Osteoblast (primary cell): ENCODE results near the gene GSS. TPM values are rescaled to one million over a fixed set of nuclear protein-coding genes. Genes with fewer than 3 reads are reported as not detected.

Experiments
- DNase-seq: peaks from one replicate; pipeline ENCODE4 v3.0.0; 2011; ENCODE audit warnings: low spot score, mixed read lengths; ENCODE audit not compliant: insufficient read length; ENCODE audit errors: missing footprints
- H2AFZ ChIP-seq: 2 replicates; pipeline ENCODE4 v1.6.0; 2011; ENCODE audit warnings: mild to moderate bottlenecking, low read length
- H3K27ac ChIP-seq: 2 replicates; pipeline ENCODE4 v1.5.1; 2011; ENCODE audit warnings: mild to moderate bottlenecking, low read depth, low read length, moderate library complexity
- H3K27me3 ChIP-seq: 2 replicates; pipeline ENCODE4 v1.6.0; 2012; ENCODE audit warnings: mild to moderate bottlenecking, control low read depth, inconsistent platforms, low read length, moderate library complexity; ENCODE audit not compliant: insufficient read depth
- H3K36me3 ChIP-seq: 2 replicates; pipeline ENCODE4 v1.5.1; 2011; ENCODE audit warnings: mild to moderate bottlenecking, low read length, control low read depth, moderate library complexity; ENCODE audit not compliant: insufficient read depth
- H3K4me1 ChIP-seq: 2 replicates; pipeline ENCODE4 v1.5.1; 2011; ENCODE audit warnings: mild to moderate bottlenecking, low read length, control low read depth, moderate library complexity; ENCODE audit not compliant: insufficient read depth
- H3K4me2 ChIP-seq: 2 replicates; pipeline ENCODE4 v1.6.0; 2011; ENCODE audit warnings: mild to moderate bottlenecking, low read length; ENCODE audit not compliant: insufficient read depth
- H3K4me3 ChIP-seq: fragments of 200-600 bp; sonication (generic); 3 replicates; pipeline ENCODE4 v1.5.1; 2012; ENCODE audit warnings: mild to moderate bottlenecking, low read length, inconsistent platforms; ENCODE audit not compliant: insufficient read depth
- H3K79me2 ChIP-seq: 2 replicates; pipeline ENCODE4 v1.6.0; 2012; ENCODE audit warnings: mild to moderate bottlenecking, low read length, control low read depth, inconsistent platforms; ENCODE audit not compliant: insufficient read depth
- H3K9me3 ChIP-seq: 2 replicates; pipeline ENCODE4 v1.5.1; 2011; ENCODE audit warnings: low read depth, low read length, control low read depth
- H4K20me1 ChIP-seq: 2 replicates; pipeline ENCODE4 v1.6.0; 2012; ENCODE audit warnings: mild to moderate bottlenecking, low read length, control low read depth; ENCODE audit not compliant: insufficient read depth
- total RNA-seq: library from RNA; depleted of rRNA; stranded (reverse); fragments of >200 nt; gene quantifications from 2 replicates; pipeline ENCODE4 v1.2.3, GENCODE V29; 2012
- TF ChIP-seq, protein P1 (sequence below): IDR thresholded peaks from 2 replicates; pipeline ENCODE4 v1.5.1; 2011; ENCODE audit warnings: mild to moderate bottlenecking, low read depth, low read length, moderate library complexity; ENCODE audit errors: extremely low read depth

Gene GSS
- total RNA-seq, 1 donor, result 54.6 TPM

DNA sequence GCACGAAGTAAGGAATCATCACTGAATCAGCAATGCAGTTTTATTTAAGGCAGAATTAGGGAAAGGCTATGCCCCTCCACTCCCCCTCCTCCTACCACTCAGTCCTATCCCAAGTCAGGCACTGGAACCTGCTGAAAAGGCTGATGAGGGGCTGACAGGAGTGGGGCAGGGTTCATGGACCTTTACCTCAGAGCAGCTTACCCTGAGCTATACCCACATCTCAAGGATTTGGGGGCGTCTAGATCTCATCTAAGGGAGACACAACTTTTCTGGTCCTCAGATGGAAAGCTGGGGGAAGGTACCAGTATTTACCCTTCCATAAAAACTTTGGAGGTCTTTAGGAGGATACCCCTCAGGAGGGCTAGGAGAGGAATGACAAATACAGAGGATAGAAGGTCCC is 27.2 kb downstream of the GSS start:
- H3K9me3 ChIP-seq, result no peaks in the 10 kb centered on the region
- H3K27ac ChIP-seq, result no peak overlapping the region
- H3K4me3 ChIP-seq, result no peak overlapping the region
- H2AFZ ChIP-seq, result no peak overlapping the region
- peaks cover 84% of the 10 kb centered on the region for H3K36me3 ChIP-seq
- H3K4me2 ChIP-seq, result no peak overlapping the region
- H3K79me2 ChIP-seq, result no peaks in the 10 kb centered on the region
- no peaks in the 10 kb centered on the region for H3K27me3 ChIP-seq
- TF ChIP-seq, protein P1, sequence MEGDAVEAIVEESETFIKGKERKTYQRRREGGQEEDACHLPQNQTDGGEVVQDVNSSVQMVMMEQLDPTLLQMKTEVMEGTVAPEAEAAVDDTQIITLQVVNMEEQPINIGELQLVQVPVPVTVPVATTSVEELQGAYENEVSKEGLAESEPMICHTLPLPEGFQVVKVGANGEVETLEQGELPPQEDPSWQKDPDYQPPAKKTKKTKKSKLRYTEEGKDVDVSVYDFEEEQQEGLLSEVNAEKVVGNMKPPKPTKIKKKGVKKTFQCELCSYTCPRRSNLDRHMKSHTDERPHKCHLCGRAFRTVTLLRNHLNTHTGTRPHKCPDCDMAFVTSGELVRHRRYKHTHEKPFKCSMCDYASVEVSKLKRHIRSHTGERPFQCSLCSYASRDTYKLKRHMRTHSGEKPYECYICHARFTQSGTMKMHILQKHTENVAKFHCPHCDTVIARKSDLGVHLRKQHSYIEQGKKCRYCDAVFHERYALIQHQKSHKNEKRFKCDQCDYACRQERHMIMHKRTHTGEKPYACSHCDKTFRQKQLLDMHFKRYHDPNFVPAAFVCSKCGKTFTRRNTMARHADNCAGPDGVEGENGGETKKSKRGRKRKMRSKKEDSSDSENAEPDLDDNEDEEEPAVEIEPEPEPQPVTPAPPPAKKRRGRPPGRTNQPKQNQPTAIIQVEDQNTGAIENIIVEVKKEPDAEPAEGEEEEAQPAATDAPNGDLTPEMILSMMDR, result no peak
- H3K4me1 ChIP-seq, result peaks cover under 1% of the 10 kb centered on the region
- H4K20me1 ChIP-seq, result no peaks in the 10 kb centered on the region
- DNase-seq, result no peak

DNA sequence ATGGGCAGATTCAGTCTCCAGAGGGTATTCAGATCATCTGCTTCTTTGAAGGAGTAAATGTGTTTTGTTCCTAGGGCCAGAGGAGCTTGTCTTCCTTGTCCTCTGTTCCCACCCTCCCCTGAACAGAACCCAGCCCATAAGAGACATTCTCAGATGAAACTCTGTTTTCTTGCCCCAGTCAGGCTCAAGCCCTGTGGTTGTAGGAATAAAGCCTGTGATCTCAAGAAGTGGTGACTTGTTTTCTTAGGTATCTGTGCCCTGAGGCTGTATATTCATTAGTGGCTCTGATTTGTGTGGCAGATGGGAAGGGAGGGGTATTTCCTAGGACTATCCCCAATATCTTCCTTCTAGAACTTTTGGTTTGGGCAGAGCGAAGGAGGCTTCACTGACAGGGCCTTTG is 27.9 kb downstream of the GSS start:
- Histone ChIP-seq H3K27me3 (no peaks in the 10 kb centered on the region), H3K36me3 (peaks cover 81% of the 10 kb centered on the region), H3K27ac (no peak overlapping the region), H3K9me3 (no peaks in the 10 kb centered on the region), H3K4me1 (peaks cover 7% of the 10 kb centered on the region), H3K4me3 (no peak overlapping the region), H3K4me2 (no peak overlapping the region), H3K79me2 (no peaks in the 10 kb centered on the region), H2AFZ (no peak overlapping the region), H4K20me1 (no peaks in the 10 kb centered on the region)
- TF ChIP-seq, protein P1, result no peak
- no peak for DNase-seq

- Histone ChIP-seq H3K27me3 (no peaks in the 10 kb centered on the region), H3K36me3 (peaks cover 70% of the 10 kb centered on the region), H3K4me1 (peaks cover 15% of the 10 kb centered on the region), H3K27ac (no peak overlapping the region), H2AFZ (no peak overlapping the region), H3K4me2 (no peak overlapping the region), H4K20me1 (peaks cover 5% of the 10 kb centered on the region), H3K79me2 (no peaks in the 10 kb centered on the region), H3K9me3 (no peaks in the 10 kb centered on the region), H3K4me3 (no peak overlapping the region)
- TF ChIP-seq, protein P1, result no peak
- no peak for DNase-seq
Observed at GRCh38 chr20:34926581-34926980, 29.0 kb downstream of the GSS start.

GRCh38 chr20:34925981-34926380 is 29.6 kb downstream of the GSS start:
- no peak for DNase-seq
- peaks cover 6% of the 10 kb centered on the region for H4K20me1 ChIP-seq
- H3K4me2 ChIP-seq, result no peak overlapping the region
- TF ChIP-seq, protein P1, result no peak
- H3K27me3 ChIP-seq, result no peaks in the 10 kb centered on the region
- H3K4me3 ChIP-seq, result no peak overlapping the region
- H3K79me2 ChIP-seq, result no peaks in the 10 kb centered on the region
- peaks cover 20% of the 10 kb centered on the region for H3K4me1 ChIP-seq
- no peak overlapping the region for H3K27ac ChIP-seq
- no peaks in the 10 kb centered on the region for H3K9me3 ChIP-seq
- H2AFZ ChIP-seq, result no peak overlapping the region
- peaks cover 65% of the 10 kb centered on the region for H3K36me3 ChIP-seq
